HepG2 (cell line): ENCODE measurements around the gene SF3B6. TPM values are rescaled to one million over a fixed set of nuclear protein-coding genes. Genes with fewer than 3 reads are reported as not detected.
A peak's percentile ranks its signal among the peaks of the same experiment; 100 is the strongest.

ENCODE experiments used
- FOXO4 ChIP-seq: sonication (generic); formaldehyde crosslinking; conservative IDR thresholded peaks from 2 replicates; pipeline ENCODE4 v1.8.1; 2023; ENCODE audit warnings: missing genetic modification reagents
- NCOA5 ChIP-seq: sonication (generic); formaldehyde crosslinking; IDR thresholded peaks from 2 replicates; pipeline ENCODE4 v1.4.0; 2020; ENCODE audit warnings: missing genetic modification reagents
- RORA ChIP-seq: sonication (generic); formaldehyde crosslinking; IDR thresholded peaks from 2 replicates; pipeline ENCODE4 v1.5.0; 2020; ENCODE audit warnings: mild to moderate bottlenecking, missing genetic modification reagents, moderate library complexity
- SCMH1 ChIP-seq: sonication (generic); formaldehyde crosslinking; IDR thresholded peaks from 2 replicates; pipeline ENCODE4 v1.9.0; 2021; ENCODE audit warnings: missing genetic modification reagents, mild to moderate bottlenecking, borderline replicate concordance
- STAT5B ChIP-seq: sonication (generic); formaldehyde crosslinking; IDR thresholded peaks from 2 replicates; pipeline ENCODE4 v1.4.0; 2020; ENCODE audit warnings: missing genetic modification reagents
- TMF1 ChIP-seq: sonication (generic); formaldehyde crosslinking; IDR thresholded peaks from 2 replicates; pipeline ENCODE4 v1.8.1; 2022; ENCODE audit warnings: low read depth, missing genetic modification reagents
- ZHX2 ChIP-seq, 2 experiments: sonication (generic) in 1 of 2; formaldehyde crosslinking in 1 of 2; IDR thresholded peaks; 2 replicates each; pipeline versions ENCODE4 v1.6.1 to v1.9.0; 2014 to 2022; ENCODE audit warnings: antibody characterized with exemption in 1 of 2, borderline replicate concordance in 1 of 2, inconsistent platforms in 1 of 2, low read depth in 1 of 2, missing genetic modification reagents in 1 of 2
- ZNF20 ChIP-seq: sonication (generic); formaldehyde crosslinking; IDR thresholded peaks from 2 replicates; pipeline ENCODE4 v1.4.0; 2020; ENCODE audit warnings: mild to moderate bottlenecking, moderate library complexity, missing genetic modification reagents
- ZNF512B ChIP-seq: sonication (generic); formaldehyde crosslinking; IDR thresholded peaks from 2 replicates; pipeline ENCODE4 v1.5.1; 2020; ENCODE audit warnings: missing genetic modification reagents, mild to moderate bottlenecking, borderline replicate concordance
- ZSCAN29 ChIP-seq: sonication (generic); formaldehyde crosslinking; conservative IDR thresholded peaks from 2 replicates; pipeline ENCODE4 v1.4.0; 2020; ENCODE audit warnings: mild to moderate bottlenecking, missing genetic modification reagents
- polyA plus RNA-seq, 8 experiments: library from polyadenylated mRNA; depleted of rRNA in 3 of 8; stranded (reverse) in 7 of 8; unstranded in 1 of 8; fragments of >200 nt; fragmentation: Illumina TruSeq in 4 of 8; extraction: Trizol in 4 of 8; gene quantifications; 2 replicates each; pipeline versions ENCODE4 v1.2.1 to v1.2.3, GENCODE V29; 2011 to 2016; ENCODE audit warnings: low read depth in 4 of 8, missing spikeins in 1 of 8, mixed read lengths in 1 of 8; ENCODE audit not compliant: insufficient read depth in 1 of 8
- total RNA-seq, 5 experiments: library from RNA; depleted of rRNA; stranded (reverse); fragments of >200 nt; fragmentation: Illumina TruSeq; extraction: Trizol; gene quantifications; 2 replicates each; pipeline ENCODE4 v1.2.3, GENCODE V29; 2016; ENCODE audit warnings: low read depth in 1 of 5
- TF ChIP-seq, protein P1 (sequence below): sonication (generic); formaldehyde crosslinking; IDR thresholded peaks from 2 replicates; pipeline ENCODE4 v1.4.0; 2020; ENCODE audit warnings: missing genetic modification reagents, borderline replicate concordance
- TF ChIP-seq, protein P2 (sequence below): IDR thresholded peaks from 2 replicates; pipeline ENCODE4 v1.6.1; 2016; ENCODE audit warnings: missing biosample characterization, missing genetic modification reagents, low read depth

SF3B6 gene
- total and polyA plus RNA-seq, 2 of the 13 experiments (the other 11 are each of a cell fraction or from before 2014, with no cell fraction given), result 177 to 182 TPM

DNA sequence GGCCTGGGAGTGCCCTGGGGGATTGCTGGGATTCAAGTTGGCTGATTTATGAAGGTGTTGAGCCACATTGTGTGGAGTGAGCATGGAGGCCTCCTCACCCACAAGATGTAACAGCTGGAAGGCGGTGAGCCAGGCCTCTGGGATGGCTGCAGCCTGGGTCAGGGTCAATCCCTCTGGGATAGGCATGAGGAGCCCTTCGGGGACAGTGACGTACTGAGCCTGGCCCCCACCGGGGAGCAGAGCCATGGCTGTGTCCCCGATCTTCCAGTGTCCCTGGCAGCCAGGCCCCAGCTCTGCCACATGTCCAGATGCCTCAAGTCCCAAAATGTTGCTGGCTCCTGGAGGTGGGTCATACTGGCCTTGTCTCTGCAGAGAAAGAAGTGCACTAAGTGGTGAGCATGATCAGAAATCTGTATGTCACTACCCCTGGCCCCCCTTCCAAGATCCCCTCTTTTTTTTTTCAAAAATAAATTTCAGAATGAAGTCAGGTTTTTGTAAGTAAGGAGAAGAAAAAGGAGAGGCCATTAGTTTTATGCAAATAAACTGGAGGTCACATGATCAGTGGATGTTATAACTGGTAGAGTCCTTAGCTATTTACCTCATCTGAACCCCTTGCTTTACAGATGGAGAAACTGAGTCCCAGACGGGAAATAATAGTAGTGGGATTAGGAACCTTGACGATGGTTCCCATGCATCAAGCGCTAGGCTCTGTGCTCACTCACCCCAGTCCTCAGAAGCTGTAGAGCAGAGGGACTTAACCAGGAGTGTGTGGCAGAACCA lies 6.9 kb upstream of the SF3B6 start (continued):
- no peak for TF ChIP-seq TMF1
- no peak for TF ChIP-seq SCMH1 (CRISPR knock-in tag)
- 0 out of 2 replicates have a peak, but pooled peaks have one; percentile 21 for TF ChIP-seq RORA (CRISPR knock-in tag)
- no peak for TF ChIP-seq ZHX2 (IDR thresholded peaks at IDR 0.05; ENCODE audit: low read depth)
- no peak for TF ChIP-seq ZHX2 (CRISPR knock-in tag; IDR thresholded peaks at IDR 0.05; ENCODE audit: borderline replicate concordance)
- TF ChIP-seq ZSCAN29, result no peak
- TF ChIP-seq, protein P1, sequence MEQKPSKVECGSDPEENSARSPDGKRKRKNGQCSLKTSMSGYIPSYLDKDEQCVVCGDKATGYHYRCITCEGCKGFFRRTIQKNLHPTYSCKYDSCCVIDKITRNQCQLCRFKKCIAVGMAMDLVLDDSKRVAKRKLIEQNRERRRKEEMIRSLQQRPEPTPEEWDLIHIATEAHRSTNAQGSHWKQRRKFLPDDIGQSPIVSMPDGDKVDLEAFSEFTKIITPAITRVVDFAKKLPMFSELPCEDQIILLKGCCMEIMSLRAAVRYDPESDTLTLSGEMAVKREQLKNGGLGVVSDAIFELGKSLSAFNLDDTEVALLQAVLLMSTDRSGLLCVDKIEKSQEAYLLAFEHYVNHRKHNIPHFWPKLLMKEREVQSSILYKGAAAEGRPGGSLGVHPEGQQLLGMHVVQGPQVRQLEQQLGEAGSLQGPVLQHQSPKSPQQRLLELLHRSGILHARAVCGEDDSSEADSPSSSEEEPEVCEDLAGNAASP, result no peak
- no peak for TF ChIP-seq ZNF512B (CRISPR knock-in tag)
- no peak for TF ChIP-seq STAT5B
- TF ChIP-seq NCOA5 (CRISPR knock-in tag), result no peak
- TF ChIP-seq ZNF20, result no peak
- TF ChIP-seq FOXO4, result peak; percentile 66; the same call in 1 of the 2 replicates
- TF ChIP-seq, protein P2, sequence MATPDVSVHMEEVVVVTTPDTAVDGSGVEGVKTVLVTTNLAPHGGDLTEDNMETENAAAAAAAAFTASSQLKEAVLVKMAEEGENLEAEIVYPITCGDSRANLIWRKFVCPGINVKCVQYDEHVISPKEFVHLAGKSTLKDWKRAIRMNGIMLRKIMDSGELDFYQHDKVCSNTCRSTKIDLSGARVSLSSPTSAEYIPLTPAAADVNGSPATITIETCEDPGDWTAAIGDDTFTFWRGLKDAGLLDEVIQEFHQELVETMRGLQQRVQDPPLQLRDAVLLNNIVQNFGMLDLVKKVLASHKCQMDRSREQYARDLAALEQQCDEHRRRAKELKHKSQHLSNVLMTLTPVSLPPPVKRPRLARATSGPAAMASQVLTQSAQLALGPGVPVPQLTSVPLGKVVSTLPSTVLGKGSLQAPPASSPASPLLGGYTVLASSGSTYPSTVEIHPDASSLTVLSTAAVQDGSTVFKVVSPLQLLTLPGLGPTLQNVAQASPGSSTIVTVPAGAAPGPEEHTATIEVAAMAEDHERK (CRISPR knock-in tag), result no peak
